IPS-20b (cell line): ENCODE results near the gene SEPTIN12.
A peak's percentile ranks its signal among the peaks of the same experiment; 100 is the strongest.
"Not testable (repeated sequence)": the region's sequence is repeated elsewhere in the genome, so short reads cannot be mapped to it uniquely, and the experiment has no call there.

Experiments used
- H3K27ac ChIP-seq: one replicate; pipeline ENCODE4 v1.5.1; 2013; ENCODE audit warnings: low read length
- H3K27me3 ChIP-seq: 2 replicates; pipeline ENCODE4 v1.6.1; 2013; ENCODE audit warnings: mild to moderate bottlenecking, low read length, inconsistent platforms; ENCODE audit not compliant: insufficient read depth
- H3K36me3 ChIP-seq: 2 replicates; pipeline ENCODE4 v1.6.1; 2013; ENCODE audit warnings: low read depth, mild to moderate bottlenecking, inconsistent platforms, low read length, moderate library complexity; ENCODE audit not compliant: insufficient read depth
- H3K4me1 ChIP-seq: 2 replicates; pipeline ENCODE4 v1.6.1; 2013; ENCODE audit warnings: mild to moderate bottlenecking, control low read depth, inconsistent platforms, low read length, moderate library complexity; ENCODE audit not compliant: insufficient read depth
- H3K4me3 ChIP-seq: 2 replicates; pipeline ENCODE4 v1.5.1; 2013; ENCODE audit warnings: mild to moderate bottlenecking, low read length, inconsistent platforms
- H3K9ac ChIP-seq: 2 replicates; pipeline ENCODE4 v1.6.1; 2013; ENCODE audit warnings: low read depth, mild to moderate bottlenecking, inconsistent platforms, low read length, moderate library complexity
- H3K9me3 ChIP-seq: 2 replicates; pipeline ENCODE4 v1.6.1; 2013; ENCODE audit warnings: mild to moderate bottlenecking, low read depth, low read length, inconsistent platforms; ENCODE audit not compliant: insufficient read depth

Gene SEPTIN12

DNA sequence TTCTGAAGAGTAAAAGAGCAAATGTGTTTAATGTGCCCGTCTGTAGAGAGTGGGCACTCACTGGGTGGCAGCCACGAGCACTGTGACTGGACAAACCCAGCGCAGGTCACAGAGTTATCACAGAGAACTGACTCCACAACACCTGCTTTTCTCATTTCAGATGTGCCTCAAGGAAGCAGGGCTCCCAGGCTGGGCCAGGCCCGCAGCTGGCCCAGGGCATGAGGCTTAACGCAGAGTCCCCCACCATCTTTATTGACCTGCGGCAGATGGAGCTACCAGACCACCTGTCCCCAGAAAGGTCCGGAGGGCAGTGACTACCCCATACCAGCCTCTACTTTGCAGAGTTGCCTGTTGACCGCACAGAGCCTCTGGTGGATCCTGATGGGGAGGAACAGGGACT, 41.9 kb downstream of the SEPTIN12 start:
- Histone ChIP-seq H3K9me3 (no peaks in the 10 kb centered on the region), H3K9ac (no peak overlapping the region), H3K36me3 (peaks cover 6% of the 10 kb centered on the region; the same call in 1 of the 2 replicates), H3K27ac (no peak overlapping the region), H3K27me3 (no peaks in the 10 kb centered on the region), H3K4me1 (no peaks in the 10 kb centered on the region), H3K4me3 (no peak overlapping the region)

GRCh38 chr16:4745274-4745569, 42.9 kb downstream of the SEPTIN12 start:
- Histone ChIP-seq H3K27ac (no peak overlapping the region), H3K36me3 (no peaks in the 10 kb centered on the region), H3K27me3 (no peaks in the 10 kb centered on the region), H3K9me3 (no peaks in the 10 kb centered on the region), H3K9ac (no peak overlapping the region), H3K4me1 (no peaks in the 10 kb centered on the region), H3K4me3 (no peak overlapping the region)

DNA sequence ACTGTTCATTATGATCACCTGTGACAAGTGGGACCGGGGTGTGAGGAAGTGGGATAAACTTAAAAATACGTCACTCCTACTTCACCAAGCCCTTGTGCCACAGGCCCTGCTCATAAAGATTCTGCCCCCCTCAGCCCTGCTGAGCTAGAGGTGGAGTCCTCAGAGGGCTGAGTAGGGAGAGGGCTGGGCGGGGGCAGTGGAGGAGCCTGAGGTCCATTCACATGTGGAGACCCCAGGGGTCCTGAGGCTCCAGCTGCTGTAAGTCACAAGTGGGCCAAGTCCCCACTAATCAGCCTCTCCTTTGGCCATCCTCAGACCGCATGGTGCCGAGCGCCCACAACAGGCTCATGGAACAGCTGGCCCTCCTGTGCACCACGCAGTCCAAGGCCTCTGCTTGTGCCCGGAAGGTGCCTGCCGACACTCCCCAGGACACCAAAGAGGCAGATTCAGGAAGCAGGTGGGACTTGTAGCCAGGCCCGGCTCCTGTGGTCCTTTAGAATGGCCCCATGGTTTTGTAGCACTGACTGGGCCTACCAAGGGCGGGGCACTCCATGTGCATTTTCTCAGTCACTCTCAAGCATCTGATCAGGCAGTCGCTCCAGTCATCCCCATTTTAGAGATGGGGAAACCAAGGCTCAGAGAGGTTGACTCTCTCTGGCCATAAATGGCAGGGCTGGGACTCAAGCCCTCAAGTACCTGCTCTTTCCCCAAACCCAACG, 43.4 kb downstream of the SEPTIN12 start:
- no peaks in the 10 kb centered on the region for H3K9me3 ChIP-seq
- H3K27ac ChIP-seq: no peak overlapping the region
- no peaks in the 10 kb centered on the region for H3K36me3 ChIP-seq
- no peak overlapping the region for H3K4me3 ChIP-seq
- no peaks in the 10 kb centered on the region for H3K4me1 ChIP-seq
- H3K27me3 ChIP-seq: no peaks in the 10 kb centered on the region
- no peak overlapping the region for H3K9ac ChIP-seq

GRCh38 chr16:4743226-4743878, 44.8 kb downstream of the SEPTIN12 start:
- H3K9me3 ChIP-seq: no peaks in the 10 kb centered on the region
- no peak overlapping the region for H3K27ac ChIP-seq
- no peaks in the 10 kb centered on the region for H3K4me1 ChIP-seq
- H3K27me3 ChIP-seq: no peaks in the 10 kb centered on the region; the same call in 1 of the 2 replicates
- no peak overlapping the region for H3K9ac ChIP-seq
- peak overlapping the region; percentile 21; the same call in 1 of the 2 replicates for H3K4me3 ChIP-seq
- no peaks in the 10 kb centered on the region for H3K36me3 ChIP-seq

- H3K9ac ChIP-seq, H3K9me3 ChIP-seq, H3K4me3 ChIP-seq, H3K4me1 ChIP-seq, H3K27me3 ChIP-seq, H3K27ac ChIP-seq, H3K36me3 ChIP-seq: not testable (repeated sequence)
These were observed 49.8 kb downstream of the SEPTIN12 start for GRCh38 chr16:4738370-4738769.

DNA sequence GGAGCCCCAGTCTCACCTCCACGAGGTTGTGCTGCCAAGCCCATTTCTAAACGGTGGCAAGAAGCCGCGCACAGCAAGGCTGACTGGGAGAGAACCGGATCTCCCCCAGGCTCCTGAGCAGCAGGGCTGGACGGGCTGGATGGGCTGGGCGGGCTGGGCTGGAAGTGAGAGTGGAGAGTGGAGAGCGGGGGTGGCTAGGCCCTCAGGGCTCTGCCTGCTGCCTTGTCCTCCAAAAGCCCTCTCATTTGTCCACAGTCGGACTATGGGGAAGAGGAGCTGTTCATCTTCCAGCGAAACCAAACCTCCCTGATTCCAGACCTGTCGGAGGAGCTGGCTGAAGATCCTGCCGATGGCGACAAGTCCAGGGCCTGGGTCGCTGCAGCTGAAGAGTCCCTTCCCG, 50.6 kb downstream of the SEPTIN12 start:
- no peaks in the 10 kb centered on the region for H3K4me1 ChIP-seq
- no peaks in the 10 kb centered on the region for H3K9me3 ChIP-seq
- no peak overlapping the region for H3K4me3 ChIP-seq
- no peak overlapping the region for H3K27ac ChIP-seq
- no peaks in the 10 kb centered on the region; the same call in 1 of the 2 replicates for H3K27me3 ChIP-seq
- H3K36me3 ChIP-seq: no peaks in the 10 kb centered on the region
- no peak overlapping the region for H3K9ac ChIP-seq

DNA sequence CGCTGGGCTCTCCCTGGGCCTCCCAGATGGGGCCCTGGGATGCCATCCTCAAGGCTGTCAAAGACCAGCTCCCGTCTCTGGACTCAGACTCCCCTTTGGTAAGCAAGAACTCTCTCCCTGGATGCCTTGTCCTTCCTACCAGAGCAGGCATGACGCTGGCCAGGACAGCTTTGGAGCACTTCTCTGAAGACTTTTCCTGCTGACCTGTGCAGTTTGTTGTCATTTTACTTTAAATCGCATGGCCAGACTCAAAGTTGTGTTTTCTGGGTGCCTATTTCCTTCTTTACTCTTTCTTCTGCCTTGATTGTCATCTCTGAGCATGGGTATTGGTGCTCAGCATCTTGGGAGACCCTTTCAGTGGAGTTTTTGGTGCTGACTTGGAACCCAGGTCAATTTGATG, 51.6 kb downstream of the SEPTIN12 start:
- Histone ChIP-seq H3K9ac (no peak overlapping the region), H3K9me3 (no peaks in the 10 kb centered on the region), H3K27me3 (no peaks in the 10 kb centered on the region; the same call in 1 of the 2 replicates), H3K4me1 (no peaks in the 10 kb centered on the region), H3K36me3 (no peaks in the 10 kb centered on the region), H3K4me3 (no peak overlapping the region), H3K27ac (no peak overlapping the region)

DNA sequence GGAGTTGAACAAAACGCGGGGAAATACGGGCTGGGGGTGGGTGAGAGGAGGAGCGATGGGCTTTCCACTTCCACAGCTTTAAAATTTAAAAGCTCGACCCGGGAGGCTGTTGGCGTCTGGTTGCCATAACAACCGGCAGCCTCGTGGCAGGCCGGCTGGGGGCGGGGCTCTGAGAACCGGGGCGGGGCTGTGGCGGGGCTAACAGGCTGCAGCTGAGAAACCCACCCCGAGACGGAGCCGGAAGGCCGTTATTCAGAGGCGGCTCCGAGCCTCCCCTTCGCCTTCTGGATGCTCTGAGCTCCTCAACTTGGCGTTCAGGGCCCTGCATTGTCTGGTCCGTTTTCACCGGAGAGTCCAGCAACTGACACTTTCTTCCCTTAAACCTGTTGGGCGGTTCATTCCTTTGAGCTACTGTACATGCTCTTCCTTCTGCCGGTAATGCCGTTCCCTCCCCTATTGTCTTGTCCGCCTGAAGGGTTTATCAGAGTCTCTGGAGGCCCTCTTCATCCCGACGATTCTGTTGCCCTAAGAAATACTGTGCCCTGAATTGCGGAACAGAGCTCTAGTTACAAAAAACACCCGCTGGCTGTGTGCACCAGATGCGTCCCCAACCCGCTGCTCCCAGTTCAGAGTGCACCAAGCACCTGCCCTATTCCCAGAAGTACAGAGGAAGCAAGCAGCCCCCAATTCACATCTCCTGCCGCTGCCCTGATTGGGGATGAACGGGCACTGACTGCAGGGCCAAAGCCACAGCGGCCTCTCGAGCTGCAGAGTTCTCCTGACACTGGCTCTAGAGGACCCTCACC, 53.2 kb downstream of the SEPTIN12 start:
- Histone ChIP-seq H3K9ac (peak overlapping the region; percentile 65; the same call in 1 of the 2 replicates), H3K27ac (no peak overlapping the region), H3K4me3 (peak overlapping the region; percentile 97), H3K4me1 (no peaks in the 10 kb centered on the region), H3K36me3 (peaks cover 11% of the 10 kb centered on the region), H3K27me3 (no peaks in the 10 kb centered on the region; the same call in 1 of the 2 replicates), H3K9me3 (no peaks in the 10 kb centered on the region)

DNA sequence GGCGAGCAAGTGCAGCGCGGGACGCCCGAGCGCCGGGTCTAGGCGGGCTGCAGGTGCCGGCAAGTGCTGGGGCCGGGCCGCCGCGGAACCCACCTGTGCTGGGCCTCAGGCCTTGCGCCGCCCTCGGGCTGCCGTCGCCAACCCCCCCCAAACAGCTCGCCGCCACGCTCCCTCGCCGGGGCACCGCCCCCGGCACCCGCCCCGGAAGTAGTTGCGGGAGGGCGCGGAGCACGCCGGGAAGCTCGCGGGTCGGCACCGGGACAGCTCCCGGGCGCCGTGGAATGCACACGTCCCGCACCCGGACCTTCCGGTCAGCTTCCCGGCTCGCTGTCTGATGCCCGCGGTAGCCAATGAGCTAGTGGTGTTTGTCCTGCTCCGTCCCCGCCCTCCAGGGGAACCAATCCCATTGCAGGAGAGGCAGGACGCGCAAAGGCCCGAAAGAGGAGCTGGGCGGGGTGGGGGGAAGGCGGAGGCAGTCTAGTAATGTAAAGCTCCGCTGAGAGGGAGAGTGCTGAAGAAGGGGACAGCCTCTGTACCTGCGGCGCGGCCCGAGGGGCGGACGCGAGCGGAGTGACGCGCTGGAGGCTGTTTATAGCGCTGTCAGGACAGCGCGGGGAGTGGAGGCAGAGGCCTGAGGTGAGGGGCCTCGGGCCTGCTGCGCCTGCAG, 53.9 kb downstream of the SEPTIN12 start, which contains the start of the genes ANKS3 and DNAAF8:
Gene ANKS3 (minus strand): TSS at position 209 of the 667 bp plus-strand sequence. CDS start 4,122 bp downstream, outside the sequence.
Gene DNAAF8 (plus strand): TSS at position 475 of the 667 bp plus-strand sequence. CDS start 1,978 bp downstream, outside the sequence.
- peak within 1 kb of the TSS; percentile 23 for H3K27ac ChIP-seq
- no peaks in the 10 kb centered on the region for H3K9me3 ChIP-seq
- peak within 1 kb of the TSS; percentile 97 for H3K4me3 ChIP-seq
- H3K4me1 ChIP-seq: no peaks in the 10 kb centered on the region
- H3K27me3 ChIP-seq: no peaks in the 10 kb centered on the region; the same call in 1 of the 2 replicates
- peaks cover 17% of the 10 kb centered on the region for H3K36me3 ChIP-seq
- peak within 1 kb of the TSS; percentile 91 for H3K9ac ChIP-seq

DNA sequence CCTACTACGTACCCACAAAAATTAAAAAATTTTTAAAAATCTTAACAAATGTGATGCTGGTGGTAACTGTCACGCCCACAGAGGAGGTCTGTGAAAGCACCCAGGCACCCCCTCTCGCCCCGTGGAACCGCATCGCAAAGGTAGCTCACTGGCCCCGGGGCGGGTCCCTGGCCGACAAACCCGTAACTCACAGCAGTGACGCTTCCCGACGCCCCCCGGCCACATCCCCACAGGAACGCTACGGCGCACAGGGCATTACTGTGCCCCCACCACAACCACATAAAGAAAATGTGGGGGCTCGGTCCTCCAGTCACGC, 54.4 kb downstream of the SEPTIN12 start:
- H3K36me3 ChIP-seq: peaks cover 22% of the 10 kb centered on the region
- no peaks in the 10 kb centered on the region for H3K9me3 ChIP-seq
- peak overlapping the region; percentile 97 for H3K4me3 ChIP-seq
- peak overlapping the region; percentile 23 for H3K27ac ChIP-seq
- no peaks in the 10 kb centered on the region; the same call in 1 of the 2 replicates for H3K27me3 ChIP-seq
- peak overlapping the region; percentile 91 for H3K9ac ChIP-seq
- no peaks in the 10 kb centered on the region for H3K4me1 ChIP-seq

- Histone ChIP-seq H3K27me3 (no peaks in the 10 kb centered on the region; the same call in 1 of the 2 replicates), H3K9ac (peak overlapping the region; percentile 91), H3K36me3 (peaks cover 26% of the 10 kb centered on the region), H3K9me3 (no peaks in the 10 kb centered on the region), H3K4me1 (no peaks in the 10 kb centered on the region), H3K27ac (peak overlapping the region; percentile 23), H3K4me3 (peak overlapping the region; percentile 97)
These were observed 54.9 kb downstream of the SEPTIN12 start for GRCh38 chr16:4733211-4733742.
